GM23338 (cell line): ENCODE data around the gene VPS8.

ENCODE experiments used
- CREB1 ChIP-seq: fragments of 250-450 bp; sonication (Bioruptor Pico); IDR thresholded peaks from 2 replicates; pipeline ENCODE4 v1.5.0; 2020; ENCODE audit warnings: low read depth, mild to moderate bottlenecking, moderate library complexity
- EZH2 ChIP-seq: fragments of 200-600 bp; sonication (generic); IDR thresholded peaks from one replicate; pipeline ENCODE4 v1.8.0; 2017; ENCODE audit warnings: antibody characterized with exemption, mild to moderate bottlenecking, low read depth; ENCODE audit not compliant: unreplicated experiment
- EZH2phosphoT487 ChIP-seq: fragments of 200-600 bp; sonication (generic); IDR thresholded peaks from one replicate; pipeline ENCODE4 v1.8.1; 2018; ENCODE audit warnings: antibody characterized with exemption; ENCODE audit not compliant: unreplicated experiment
- JUNB ChIP-seq: IDR thresholded peaks from one replicate; pipeline ENCODE4 v1.6.1; 2016; ENCODE audit warnings: antibody characterized with exemption; ENCODE audit not compliant: unreplicated experiment
- NANOG ChIP-seq: IDR thresholded peaks from 2 replicates; pipeline ENCODE4 v1.6.1; 2016; ENCODE audit warnings: antibody characterized with exemption, borderline replicate concordance
- POLR2AphosphoS5 ChIP-seq: IDR thresholded peaks from 2 replicates; pipeline ENCODE4 v1.6.1; 2016; ENCODE audit warnings: antibody characterized with exemption, low read depth
- STAT1 ChIP-seq: IDR thresholded peaks from one replicate; pipeline ENCODE4 v1.6.1; 2016; ENCODE audit warnings: antibody characterized with exemption; ENCODE audit not compliant: unreplicated experiment
- ZNF114 ChIP-seq: fragments of 250-450 bp; sonication (Bioruptor Pico); IDR thresholded peaks from 2 replicates; pipeline ENCODE4 v1.5.0; 2020; ENCODE audit warnings: mild to moderate bottlenecking, moderate library complexity
- ZNF331 ChIP-seq: fragments of 250-450 bp; sonication (Bioruptor Pico); IDR thresholded peaks from 2 replicates; pipeline ENCODE4 v1.5.0; 2020; ENCODE audit warnings: low read depth, mild to moderate bottlenecking, moderate library complexity
- TF ChIP-seq, protein P1 (sequence below), 2 experiments: fragments of 200-600 bp in 1 of 2; sonication (generic) in 1 of 2; conservative IDR thresholded peaks; 2 replicates each; pipeline versions ENCODE4 v1.5.1 to v1.6.1; 2016 to 2017; ENCODE audit warnings: antibody characterized with exemption in 2 of 2, low read depth in 2 of 2, mild to moderate bottlenecking in 2 of 2, moderate library complexity in 1 of 2
- TF ChIP-seq, protein P2 (sequence below): IDR thresholded peaks from 2 replicates; pipeline ENCODE4 v1.6.1; 2016; ENCODE audit warnings: antibody characterized with exemption
- TF ChIP-seq, protein P3 (sequence below): IDR thresholded peaks from one replicate; pipeline ENCODE4 v1.6.1; 2018; ENCODE audit warnings: antibody characterized with exemption; ENCODE audit not compliant: unreplicated experiment

DNA sequence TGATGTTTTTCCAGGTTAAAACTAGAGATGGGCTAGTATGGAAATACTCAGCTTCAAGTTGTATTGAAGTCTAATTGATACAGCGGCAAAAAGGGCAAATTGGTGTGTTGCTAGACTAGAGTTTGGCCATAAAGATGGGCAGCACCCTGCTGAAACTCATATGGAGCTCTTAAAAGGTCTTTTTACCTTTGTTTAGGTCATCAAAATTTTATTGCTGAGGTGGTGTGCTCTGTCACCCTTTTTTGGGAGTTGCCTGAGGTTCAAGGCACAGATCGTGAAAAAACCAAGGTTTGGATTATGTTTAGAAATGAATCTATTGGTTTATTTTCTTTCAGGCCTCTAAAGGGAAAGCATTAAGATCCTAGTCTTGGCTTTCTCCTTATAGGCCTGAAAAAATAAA, 38.2 kb downstream of the VPS8 start:
- TF ChIP-seq, protein P1, sequence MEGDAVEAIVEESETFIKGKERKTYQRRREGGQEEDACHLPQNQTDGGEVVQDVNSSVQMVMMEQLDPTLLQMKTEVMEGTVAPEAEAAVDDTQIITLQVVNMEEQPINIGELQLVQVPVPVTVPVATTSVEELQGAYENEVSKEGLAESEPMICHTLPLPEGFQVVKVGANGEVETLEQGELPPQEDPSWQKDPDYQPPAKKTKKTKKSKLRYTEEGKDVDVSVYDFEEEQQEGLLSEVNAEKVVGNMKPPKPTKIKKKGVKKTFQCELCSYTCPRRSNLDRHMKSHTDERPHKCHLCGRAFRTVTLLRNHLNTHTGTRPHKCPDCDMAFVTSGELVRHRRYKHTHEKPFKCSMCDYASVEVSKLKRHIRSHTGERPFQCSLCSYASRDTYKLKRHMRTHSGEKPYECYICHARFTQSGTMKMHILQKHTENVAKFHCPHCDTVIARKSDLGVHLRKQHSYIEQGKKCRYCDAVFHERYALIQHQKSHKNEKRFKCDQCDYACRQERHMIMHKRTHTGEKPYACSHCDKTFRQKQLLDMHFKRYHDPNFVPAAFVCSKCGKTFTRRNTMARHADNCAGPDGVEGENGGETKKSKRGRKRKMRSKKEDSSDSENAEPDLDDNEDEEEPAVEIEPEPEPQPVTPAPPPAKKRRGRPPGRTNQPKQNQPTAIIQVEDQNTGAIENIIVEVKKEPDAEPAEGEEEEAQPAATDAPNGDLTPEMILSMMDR (conservative IDR thresholded peaks at IDR 0.05; ENCODE audit: low read depth in 2 of 2), result no peak
- TF ChIP-seq, protein P2, sequence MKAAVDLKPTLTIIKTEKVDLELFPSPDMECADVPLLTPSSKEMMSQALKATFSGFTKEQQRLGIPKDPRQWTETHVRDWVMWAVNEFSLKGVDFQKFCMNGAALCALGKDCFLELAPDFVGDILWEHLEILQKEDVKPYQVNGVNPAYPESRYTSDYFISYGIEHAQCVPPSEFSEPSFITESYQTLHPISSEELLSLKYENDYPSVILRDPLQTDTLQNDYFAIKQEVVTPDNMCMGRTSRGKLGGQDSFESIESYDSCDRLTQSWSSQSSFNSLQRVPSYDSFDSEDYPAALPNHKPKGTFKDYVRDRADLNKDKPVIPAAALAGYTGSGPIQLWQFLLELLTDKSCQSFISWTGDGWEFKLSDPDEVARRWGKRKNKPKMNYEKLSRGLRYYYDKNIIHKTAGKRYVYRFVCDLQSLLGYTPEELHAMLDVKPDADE, result no peak
- TF ChIP-seq ZNF114 (CRISPR knock-in tag) (no peak), EZH2phosphoT487 (no peak), EZH2 (no peak), POLR2AphosphoS5 (no peak), NANOG (no peak), ZNF331 (no peak), CREB1 (no peak), JUNB (no peak), STAT1 (no peak)
- TF ChIP-seq, protein P3, sequence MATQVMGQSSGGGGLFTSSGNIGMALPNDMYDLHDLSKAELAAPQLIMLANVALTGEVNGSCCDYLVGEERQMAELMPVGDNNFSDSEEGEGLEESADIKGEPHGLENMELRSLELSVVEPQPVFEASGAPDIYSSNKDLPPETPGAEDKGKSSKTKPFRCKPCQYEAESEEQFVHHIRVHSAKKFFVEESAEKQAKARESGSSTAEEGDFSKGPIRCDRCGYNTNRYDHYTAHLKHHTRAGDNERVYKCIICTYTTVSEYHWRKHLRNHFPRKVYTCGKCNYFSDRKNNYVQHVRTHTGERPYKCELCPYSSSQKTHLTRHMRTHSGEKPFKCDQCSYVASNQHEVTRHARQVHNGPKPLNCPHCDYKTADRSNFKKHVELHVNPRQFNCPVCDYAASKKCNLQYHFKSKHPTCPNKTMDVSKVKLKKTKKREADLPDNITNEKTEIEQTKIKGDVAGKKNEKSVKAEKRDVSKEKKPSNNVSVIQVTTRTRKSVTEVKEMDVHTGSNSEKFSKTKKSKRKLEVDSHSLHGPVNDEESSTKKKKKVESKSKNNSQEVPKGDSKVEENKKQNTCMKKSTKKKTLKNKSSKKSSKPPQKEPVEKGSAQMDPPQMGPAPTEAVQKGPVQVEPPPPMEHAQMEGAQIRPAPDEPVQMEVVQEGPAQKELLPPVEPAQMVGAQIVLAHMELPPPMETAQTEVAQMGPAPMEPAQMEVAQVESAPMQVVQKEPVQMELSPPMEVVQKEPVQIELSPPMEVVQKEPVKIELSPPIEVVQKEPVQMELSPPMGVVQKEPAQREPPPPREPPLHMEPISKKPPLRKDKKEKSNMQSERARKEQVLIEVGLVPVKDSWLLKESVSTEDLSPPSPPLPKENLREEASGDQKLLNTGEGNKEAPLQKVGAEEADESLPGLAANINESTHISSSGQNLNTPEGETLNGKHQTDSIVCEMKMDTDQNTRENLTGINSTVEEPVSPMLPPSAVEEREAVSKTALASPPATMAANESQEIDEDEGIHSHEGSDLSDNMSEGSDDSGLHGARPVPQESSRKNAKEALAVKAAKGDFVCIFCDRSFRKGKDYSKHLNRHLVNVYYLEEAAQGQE, result no peak
